IMR-90 (cell line): ENCODE measurements around the gene NR1I2. TPM values are rescaled to one million over a fixed set of nuclear protein-coding genes. Genes with fewer than 3 reads are reported as not detected.

Experiments used
- ATAC-seq: fragments of 200-7000 bp; cut with Tn5 transposase; 2 replicates; pipeline ENCODE4 v1.9.1; 2020; ENCODE audit warnings: low read depth, mild to moderate bottlenecking, moderate library complexity
- BruUV-seq: library from RNA; stranded (reverse); fragments of 400-500 nt; replicated peaks from 2 replicates; lab custom pipeline; 2021; lab: Mats Ljungman, UMichigan
- CTCF ChIA-PET: fragments of 300-600 bp; formaldehyde crosslinking; extraction: SDS; loops from one replicate; lab custom pipeline; 2021; ENCODE audit warnings: antibody characterized with exemption; lab: Yijun Ruan, JAX
- POLR2A ChIA-PET: fragments of 300-600 bp; sonication (Branson Sonifier 250); formaldehyde crosslinking; loops from one replicate; lab custom pipeline; 2022; ENCODE audit warnings: antibody characterized with exemption; ENCODE audit not compliant: unreplicated experiment; lab: Charles Lee
- DNase-seq: peaks from one replicate; pipeline ENCODE4 v3.0.0; 2013
- H2AFZ ChIP-seq: replicated peaks from 2 replicates; pipeline ENCODE3; 2013; ENCODE audit warnings: low read length, mild to moderate bottlenecking; ENCODE audit not compliant: poor library complexity
- H2AK5ac ChIP-seq: 2 replicates; pipeline ENCODE4 v1.6.1; 2013; ENCODE audit warnings: low read depth, low read length, inconsistent platforms
- H2AK9ac ChIP-seq: replicated peaks from 2 replicates; pipeline ENCODE3; 2013; ENCODE audit warnings: mild to moderate bottlenecking, low read depth, low read length, moderate library complexity; ENCODE audit not compliant: poor library complexity
- H2BK120ac ChIP-seq: 2 replicates; pipeline ENCODE4 v1.6.1; 2013; ENCODE audit warnings: low read depth, low read length, inconsistent platforms
- H2BK15ac ChIP-seq: 3 replicates; pipeline ENCODE4 v1.6.1; 2013; ENCODE audit warnings: low read depth, low read length, inconsistent platforms
- H2BK20ac ChIP-seq: 2 replicates; pipeline ENCODE4 v1.6.1; 2013; ENCODE audit warnings: low read depth, mild to moderate bottlenecking, inconsistent platforms, low read length, moderate library complexity
- H2BK5ac ChIP-seq: 2 replicates; pipeline ENCODE4 v1.6.1; 2013; ENCODE audit warnings: mild to moderate bottlenecking, low read depth, low read length, inconsistent platforms; ENCODE audit not compliant: poor library complexity, severe bottlenecking
- H3K14ac ChIP-seq: replicated peaks from 2 replicates; pipeline ENCODE4 v1.6.1; 2013; ENCODE audit warnings: low read depth, low read length, inconsistent platforms
- H3K18ac ChIP-seq: 2 replicates; pipeline ENCODE4 v1.6.1; 2013; ENCODE audit warnings: low read depth, low read length, control low read depth
- H3K23ac ChIP-seq: 2 replicates; pipeline ENCODE4 v1.6.1; 2013; ENCODE audit warnings: low read depth, low read length, inconsistent platforms
- H3K27ac ChIP-seq: 2 replicates; pipeline ENCODE4 v1.5.1; 2013; ENCODE audit warnings: mild to moderate bottlenecking, control low read depth, low read length; ENCODE audit not compliant: insufficient read depth
- H3K27me3 ChIP-seq: 2 replicates; pipeline ENCODE4 v1.6.1; 2013; ENCODE audit warnings: low read length; ENCODE audit not compliant: control insufficient read depth, insufficient read depth
- H3K36me3 ChIP-seq: 2 replicates; pipeline ENCODE4 v1.6.1; 2013; ENCODE audit warnings: low read length, mixed read lengths; ENCODE audit not compliant: control insufficient read depth, insufficient read depth
- H3K4ac ChIP-seq: 2 replicates; pipeline ENCODE4 v1.6.1; 2013; ENCODE audit warnings: low read depth, low read length, inconsistent platforms
- H3K4me1 ChIP-seq: 2 replicates; pipeline ENCODE4 v1.6.1; 2013; ENCODE audit warnings: low read length, mixed read lengths; ENCODE audit not compliant: control insufficient read depth, insufficient read depth
- H3K4me2 ChIP-seq: 2 replicates; pipeline ENCODE4 v1.6.1; 2013; ENCODE audit warnings: low read depth, mild to moderate bottlenecking, control low read depth, low read length, moderate library complexity
- H3K4me3 ChIP-seq: 2 replicates; pipeline ENCODE4 v1.5.1; 2013; ENCODE audit warnings: low read depth, mild to moderate bottlenecking, control low read depth, low read length, moderate library complexity; ENCODE audit not compliant: insufficient read depth
- H3K56ac ChIP-seq: 2 replicates; pipeline ENCODE4 v1.6.1; 2013; ENCODE audit warnings: low read length, inconsistent platforms; ENCODE audit not compliant: insufficient read depth; ENCODE audit errors: extremely low read depth
- H3K79me1 ChIP-seq, 2 experiments: 2 replicates each; pipeline ENCODE4 v1.6.1; 2013; ENCODE audit warnings: low read length in 2 of 2, inconsistent platforms in 1 of 2, low read depth in 1 of 2
- H3K9ac ChIP-seq: 2 replicates; pipeline ENCODE4 v1.6.1; 2013; ENCODE audit warnings: low read depth, low read length, control low read depth
- H3K9me1 ChIP-seq: 2 replicates; pipeline ENCODE4 v1.6.1; 2013; ENCODE audit warnings: low read length, inconsistent platforms; ENCODE audit not compliant: insufficient read depth
- H3K9me3 ChIP-seq: 2 replicates; pipeline ENCODE4 v1.6.1; 2013; ENCODE audit warnings: low read length; ENCODE audit not compliant: control insufficient read depth, insufficient read depth
- H4K20me1 ChIP-seq: 2 replicates; pipeline ENCODE4 v1.6.1; 2013; ENCODE audit warnings: low read length, inconsistent platforms; ENCODE audit not compliant: insufficient read depth
- H4K5ac ChIP-seq: 2 replicates; pipeline ENCODE4 v1.6.1; 2013; ENCODE audit warnings: mild to moderate bottlenecking, low read depth, low read length, control low read depth
- H4K8ac ChIP-seq, 2 experiments: 2 replicates each; pipeline ENCODE4 v1.6.1; 2013; ENCODE audit warnings: low read depth in 2 of 2, low read length in 2 of 2, control low read depth in 1 of 2, inconsistent platforms in 1 of 2
- H4K91ac ChIP-seq: 2 replicates; pipeline ENCODE4 v1.6.1; 2013; ENCODE audit warnings: low read depth, low read length, inconsistent platforms; ENCODE audit not compliant: insufficient read depth
- RCOR1 ChIP-seq: IDR thresholded peaks from 2 replicates; pipeline ENCODE4 v1.6.1; 2012; ENCODE audit warnings: mild to moderate bottlenecking, low read length, improper control_type of control experiment; ENCODE audit not compliant: insufficient replicate concordance
- WGBS, 2 experiments: methylation state at CpG; one replicate each; pipeline versions ENCODE4 v1.1.5 to v1.1.7; 2013; ENCODE audit warnings: missing lambda C conversion rate in 2 of 2; ENCODE audit not compliant: insufficient read length in 1 of 2; ENCODE audit errors: extremely low coverage in 2 of 2; 5-methylcytosine and 5-hydroxymethylcytosine counted together
- dilution Hi-C: fragments of 300-500 bp; cut with HindIII; formaldehyde crosslinking; loops from one replicate; pipeline ENCODE4 v1.14.3; 2018; ENCODE audit warnings: low sequenced_read_pairs; ENCODE audit not compliant: unreplicated experiment
- in situ Hi-C: fragments of 300-500 bp; cut with MboI; formaldehyde crosslinking; loops from 3 replicates; pipeline ENCODE4 v1.14.3; 2019; ENCODE audit warnings: low sequenced_read_pairs, inconsistent platforms, mixed read lengths
- intact Hi-C: fragments of 100-400 bp; cut with micrococcal nuclease; formaldehyde crosslinking; loops from 2 replicates; pipeline ENCODE4 v1.10.0; 2022
- polyA plus RNA-seq, 3 experiments: library from polyadenylated mRNA; depleted of rRNA; stranded (reverse); fragments of >200 nt; gene quantifications; 2 replicates each; pipeline ENCODE4 v1.2.3, GENCODE V29; 2012; ENCODE audit warnings: low replicate concordance in 1 of 3
- total RNA-seq: library from RNA; depleted of rRNA; stranded (reverse); fragments of >200 nt; gene quantifications from 2 replicates; pipeline ENCODE4 v1.2.3, GENCODE V29; 2012
- TF ChIP-seq, protein P1 (sequence below): conservative IDR thresholded peaks from 2 replicates; pipeline ENCODE4 v1.5.1; 2012; ENCODE audit warnings: mild to moderate bottlenecking, low read depth, low read length, improper control_type of control experiment

NR1I2 gene
- total and polyA plus RNA-seq, 2 of the 4 experiments (the other 2 are of a cell fraction), result not detected

DNA sequence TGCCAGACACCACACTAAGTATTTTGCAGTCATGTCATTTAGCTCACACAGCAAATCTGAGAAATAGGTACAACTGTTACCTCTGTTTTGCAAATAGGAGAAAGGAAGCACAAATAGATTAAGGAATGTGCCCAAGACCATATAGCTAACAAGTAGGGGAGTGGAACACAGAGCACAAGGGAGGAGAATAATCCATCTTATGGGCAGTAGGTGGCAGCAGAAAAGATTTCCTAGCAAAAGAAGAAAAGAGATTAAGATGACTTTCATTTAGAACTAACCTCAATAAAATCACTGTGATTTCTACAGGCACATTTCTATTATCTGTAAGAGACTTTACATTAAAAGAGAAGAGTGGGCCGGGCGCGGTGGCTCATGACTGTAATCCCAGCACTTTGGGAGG, 49.1 kb downstream of the NR1I2 start:
- BruUV-seq, result no TSS peak
- Histone ChIP-seq H3K4me2 (no peak overlapping the region), H3K9me1 (peaks cover 9% of the 10 kb centered on the region), H3K18ac (no peak overlapping the region), H3K36me3 (no peaks in the 10 kb centered on the region), H2AK9ac (no peak overlapping the region), H3K23ac (no peak overlapping the region), H3K79me1 (peaks cover 11 to 29% of the 10 kb centered on the region in 2 experiments), H2AFZ (no peak overlapping the region), H3K4ac (no peak overlapping the region), H3K14ac (no peak overlapping the region), H2BK15ac (no peak overlapping the region), H4K5ac (no peak overlapping the region), H4K8ac (no peak overlapping the region), H2AK5ac (no peak overlapping the region), H3K4me3 (no peak overlapping the region), H3K27me3 (no peaks in the 10 kb centered on the region), H4K91ac (no peak overlapping the region), H3K9me3 (no peaks in the 10 kb centered on the region), H3K4me1 (peaks cover 3% of the 10 kb centered on the region; the same call in 1 of the 2 replicates), H2BK5ac (no peak overlapping the region), H4K20me1 (peaks cover 19% of the 10 kb centered on the region; the same call in 1 of the 2 replicates), H3K27ac (no peak overlapping the region), H3K56ac (no peak overlapping the region), H3K9ac (no peak overlapping the region), H2BK20ac (no peak overlapping the region), H2BK120ac (no peak overlapping the region)
- POLR2A ChIA-PET, result no interaction called here
- DNase-seq (no peak), ATAC-seq (0 out of 2 replicates have a peak, but pooled peaks have one; percentile 19)
- in situ Hi-C loops (no loop called here), dilution Hi-C loops (no loop called here), intact Hi-C loops (no loop called here)
- CTCF ChIA-PET, result interaction anchor here (0.7 kb wide), 1 partner anchor 316 kb away, joined by 3 read pairs; no protein-coding TSS in a partner anchor
- TF ChIP-seq, protein P1, sequence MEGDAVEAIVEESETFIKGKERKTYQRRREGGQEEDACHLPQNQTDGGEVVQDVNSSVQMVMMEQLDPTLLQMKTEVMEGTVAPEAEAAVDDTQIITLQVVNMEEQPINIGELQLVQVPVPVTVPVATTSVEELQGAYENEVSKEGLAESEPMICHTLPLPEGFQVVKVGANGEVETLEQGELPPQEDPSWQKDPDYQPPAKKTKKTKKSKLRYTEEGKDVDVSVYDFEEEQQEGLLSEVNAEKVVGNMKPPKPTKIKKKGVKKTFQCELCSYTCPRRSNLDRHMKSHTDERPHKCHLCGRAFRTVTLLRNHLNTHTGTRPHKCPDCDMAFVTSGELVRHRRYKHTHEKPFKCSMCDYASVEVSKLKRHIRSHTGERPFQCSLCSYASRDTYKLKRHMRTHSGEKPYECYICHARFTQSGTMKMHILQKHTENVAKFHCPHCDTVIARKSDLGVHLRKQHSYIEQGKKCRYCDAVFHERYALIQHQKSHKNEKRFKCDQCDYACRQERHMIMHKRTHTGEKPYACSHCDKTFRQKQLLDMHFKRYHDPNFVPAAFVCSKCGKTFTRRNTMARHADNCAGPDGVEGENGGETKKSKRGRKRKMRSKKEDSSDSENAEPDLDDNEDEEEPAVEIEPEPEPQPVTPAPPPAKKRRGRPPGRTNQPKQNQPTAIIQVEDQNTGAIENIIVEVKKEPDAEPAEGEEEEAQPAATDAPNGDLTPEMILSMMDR, result 0 out of 2 replicates have a peak, but pooled peaks have one; percentile 16
- no peak for TF ChIP-seq RCOR1
- WGBS, 2 experiments, result no CpG with 5 or more reads among the region's 3 CpGs
